DMS114 treated with DMSO at 0.1 percent for 48 hours (cell line): ENCODE measurements around the gene KDM6A.
"Not testable (repeated sequence)": the region's sequence is repeated elsewhere in the genome, so short reads cannot be mapped to it uniquely, and the experiment has no call there.

ENCODE experiments used
- DNase-seq: peaks from one replicate; lab custom pipeline; 2025; ENCODE audit not compliant: unreplicated experiment; lab: John Stamatoyannopoulos, UW

Gene KDM6A

GRCh38 chrX:44957848-44958247 lies 84.9 kb downstream of the KDM6A start:
- no peak for DNase-seq

GRCh38 chrX:44958480-44958879 lies 85.5 kb downstream of the KDM6A start:
- no peak for DNase-seq

GRCh38 chrX:44961817-44962607 lies 89.0 kb downstream of the KDM6A start:
- no peak for DNase-seq

- DNase-seq: no peak
Observed at GRCh38 chrX:44962944-44963343, 90.0 kb downstream of the KDM6A start.

- DNase-seq: no peak
Observed at GRCh38 chrX:44967221-44967620, 94.2 kb downstream of the KDM6A start.

- DNase-seq: no peak
Observed at GRCh38 chrX:44970709-44971108, 97.7 kb downstream of the KDM6A start.

GRCh38 chrX:44971674-44972073 lies 98.7 kb downstream of the KDM6A start:
- no peak for DNase-seq

GRCh38 chrX:44972132-44972531 lies 99.1 kb downstream of the KDM6A start:
- no peak for DNase-seq

GRCh38 chrX:44973420-44973932 lies 100.5 kb downstream of the KDM6A start:
- DNase-seq: no peak

- no peak for DNase-seq
Observed at GRCh38 chrX:44974451-44974850, 101.5 kb downstream of the KDM6A start.

- DNase-seq: no peak
Observed at GRCh38 chrX:44975666-44976263, 102.8 kb downstream of the KDM6A start.

GRCh38 chrX:44978976-44979375 lies 106.0 kb downstream of the KDM6A start:
- DNase-seq: no peak

- no peak for DNase-seq
Observed at GRCh38 chrX:44980403-44980802, 107.4 kb downstream of the KDM6A start.

GRCh38 chrX:44980883-44981282 lies 107.9 kb downstream of the KDM6A start:
- DNase-seq: no peak

- DNase-seq: no peak
Observed at GRCh38 chrX:44989995-44990770, 117.2 kb downstream of the KDM6A start.

GRCh38 chrX:44992775-44993174 lies 119.8 kb downstream of the KDM6A start:
- DNase-seq: no peak

GRCh38 chrX:44996277-44996676 lies 123.3 kb downstream of the KDM6A start:
- DNase-seq: no peak

- no peak for DNase-seq
Observed at GRCh38 chrX:44997282-44997812, 124.4 kb downstream of the KDM6A start.

- no peak for DNase-seq
Observed at GRCh38 chrX:44997888-44998287, 124.9 kb downstream of the KDM6A start.

- DNase-seq: not testable (repeated sequence)
Observed at GRCh38 chrX:44999237-44999636, 126.2 kb downstream of the KDM6A start.

- not testable (repeated sequence) for DNase-seq
Observed at GRCh38 chrX:44999872-45000271, 126.9 kb downstream of the KDM6A start.
